ENCODE results near the gene P4HB. TPM values are rescaled to one million over a fixed set of nuclear protein-coding genes. Genes with fewer than 3 reads are reported as not detected.

P4HB gene
- total RNA-seq, 2 donors from 2014 or later: 509 to 2,101 TPM

DNA sequence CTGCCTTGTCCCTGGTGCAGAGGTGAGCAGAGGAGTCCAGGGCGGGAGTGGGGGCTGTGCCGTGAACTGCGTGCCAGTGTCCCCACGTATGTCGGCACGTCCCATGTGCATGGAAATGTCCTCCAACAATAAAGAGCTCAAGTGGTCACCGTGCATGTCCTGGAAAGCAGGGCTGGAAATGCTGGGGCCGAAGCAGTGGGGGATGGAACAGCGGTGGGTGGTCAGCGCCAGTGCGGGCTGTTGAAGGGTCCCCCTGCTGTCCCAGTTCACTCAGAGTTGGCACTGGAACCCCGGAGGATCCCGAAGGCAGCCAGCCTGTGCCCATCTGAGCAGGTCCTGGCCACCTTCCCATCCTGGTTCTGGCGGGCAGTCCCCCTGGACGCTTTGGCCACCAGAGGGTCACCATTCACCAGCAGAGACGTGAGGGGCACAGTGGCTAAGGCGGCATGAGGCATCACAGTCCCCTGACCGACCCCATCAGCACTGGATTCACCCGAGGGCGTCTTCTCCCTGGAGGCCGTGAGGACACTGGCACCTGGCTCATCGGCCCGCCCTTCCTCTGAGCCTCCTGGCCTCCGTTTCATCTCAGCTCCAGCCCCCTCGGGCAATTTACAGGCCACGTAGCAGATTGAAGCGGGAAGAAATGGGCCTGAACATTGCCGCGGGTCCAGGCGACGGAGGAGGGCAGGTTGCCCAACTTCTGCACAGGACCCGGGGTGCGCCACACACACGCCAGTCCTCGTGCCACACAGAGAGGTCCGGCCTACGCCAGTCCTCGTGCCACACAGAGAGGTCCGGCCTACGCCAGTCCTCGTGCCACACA is 46.3 kb downstream of the P4HB start:
- H3K27me3 ChIP-seq (replicated peaks; ENCODE audit: insufficient read depth): no peaks in the 10 kb centered on the region
- intact Hi-C loops (cut with DNase I): no loop called here
- WGBS: 80% methylated on average over 35 of the region's 41 CpGs

DNA sequence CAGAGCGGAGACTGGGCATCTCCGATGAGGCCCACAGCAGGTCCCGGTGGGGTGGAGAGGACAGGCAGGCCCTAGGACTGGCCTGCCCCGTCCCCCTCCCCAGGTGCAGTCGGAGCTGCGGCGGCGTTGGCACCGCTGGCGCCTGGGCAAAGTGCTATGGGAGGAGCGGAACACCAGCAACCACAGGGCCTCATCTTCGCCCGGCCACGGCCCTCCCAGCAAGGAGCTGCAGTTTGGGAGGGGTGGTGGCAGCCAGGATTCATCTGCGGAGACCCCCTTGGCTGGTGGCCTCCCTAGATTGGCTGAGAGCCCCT is 47.0 kb downstream of the P4HB start:
- no peak for DNase-seq (ENCODE audit: low spot score)
- 88% methylated on average over 7 of the region's 15 CpGs for WGBS
- TF ChIP-seq, protein P1, sequence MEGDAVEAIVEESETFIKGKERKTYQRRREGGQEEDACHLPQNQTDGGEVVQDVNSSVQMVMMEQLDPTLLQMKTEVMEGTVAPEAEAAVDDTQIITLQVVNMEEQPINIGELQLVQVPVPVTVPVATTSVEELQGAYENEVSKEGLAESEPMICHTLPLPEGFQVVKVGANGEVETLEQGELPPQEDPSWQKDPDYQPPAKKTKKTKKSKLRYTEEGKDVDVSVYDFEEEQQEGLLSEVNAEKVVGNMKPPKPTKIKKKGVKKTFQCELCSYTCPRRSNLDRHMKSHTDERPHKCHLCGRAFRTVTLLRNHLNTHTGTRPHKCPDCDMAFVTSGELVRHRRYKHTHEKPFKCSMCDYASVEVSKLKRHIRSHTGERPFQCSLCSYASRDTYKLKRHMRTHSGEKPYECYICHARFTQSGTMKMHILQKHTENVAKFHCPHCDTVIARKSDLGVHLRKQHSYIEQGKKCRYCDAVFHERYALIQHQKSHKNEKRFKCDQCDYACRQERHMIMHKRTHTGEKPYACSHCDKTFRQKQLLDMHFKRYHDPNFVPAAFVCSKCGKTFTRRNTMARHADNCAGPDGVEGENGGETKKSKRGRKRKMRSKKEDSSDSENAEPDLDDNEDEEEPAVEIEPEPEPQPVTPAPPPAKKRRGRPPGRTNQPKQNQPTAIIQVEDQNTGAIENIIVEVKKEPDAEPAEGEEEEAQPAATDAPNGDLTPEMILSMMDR (IDR thresholded peaks at IDR 0.05): no peak
- TF ChIP-seq POLR2A (IDR thresholded peaks at IDR 0.05) (no peak), POLR2AphosphoS5 (IDR thresholded peaks at IDR 0.05) (no peak)
- H3K36me3 ChIP-seq: no peaks in the 10 kb centered on the region
- intact Hi-C loops (cut with DNase I): no loop called here
- H3K9me3 ChIP-seq: no peaks in the 10 kb centered on the region
- H3K27ac ChIP-seq: no peak overlapping the region
- H3K4me3 ChIP-seq: no peak overlapping the region
- no peaks in the 10 kb centered on the region for H3K27me3 ChIP-seq (replicated peaks; ENCODE audit: insufficient read depth)
- H3K4me1 ChIP-seq (replicated peaks): no peaks in the 10 kb centered on the region

More for the DNA sequence above, 46.3 kb downstream of the P4HB start:
- TF ChIP-seq, protein P1 (IDR thresholded peaks at IDR 0.05): no peak
- TF ChIP-seq POLR2A (IDR thresholded peaks at IDR 0.05) (no peak), POLR2AphosphoS5 (IDR thresholded peaks at IDR 0.05) (no peak)
- H3K36me3 ChIP-seq: no peaks in the 10 kb centered on the region
- no peaks in the 10 kb centered on the region for H3K9me3 ChIP-seq
- no peak overlapping the region for H3K4me3 ChIP-seq
- H3K4me1 ChIP-seq (replicated peaks): no peaks in the 10 kb centered on the region
- H3K27ac ChIP-seq: no peak overlapping the region
- DNase-seq (ENCODE audit: low spot score): no peak

DNA sequence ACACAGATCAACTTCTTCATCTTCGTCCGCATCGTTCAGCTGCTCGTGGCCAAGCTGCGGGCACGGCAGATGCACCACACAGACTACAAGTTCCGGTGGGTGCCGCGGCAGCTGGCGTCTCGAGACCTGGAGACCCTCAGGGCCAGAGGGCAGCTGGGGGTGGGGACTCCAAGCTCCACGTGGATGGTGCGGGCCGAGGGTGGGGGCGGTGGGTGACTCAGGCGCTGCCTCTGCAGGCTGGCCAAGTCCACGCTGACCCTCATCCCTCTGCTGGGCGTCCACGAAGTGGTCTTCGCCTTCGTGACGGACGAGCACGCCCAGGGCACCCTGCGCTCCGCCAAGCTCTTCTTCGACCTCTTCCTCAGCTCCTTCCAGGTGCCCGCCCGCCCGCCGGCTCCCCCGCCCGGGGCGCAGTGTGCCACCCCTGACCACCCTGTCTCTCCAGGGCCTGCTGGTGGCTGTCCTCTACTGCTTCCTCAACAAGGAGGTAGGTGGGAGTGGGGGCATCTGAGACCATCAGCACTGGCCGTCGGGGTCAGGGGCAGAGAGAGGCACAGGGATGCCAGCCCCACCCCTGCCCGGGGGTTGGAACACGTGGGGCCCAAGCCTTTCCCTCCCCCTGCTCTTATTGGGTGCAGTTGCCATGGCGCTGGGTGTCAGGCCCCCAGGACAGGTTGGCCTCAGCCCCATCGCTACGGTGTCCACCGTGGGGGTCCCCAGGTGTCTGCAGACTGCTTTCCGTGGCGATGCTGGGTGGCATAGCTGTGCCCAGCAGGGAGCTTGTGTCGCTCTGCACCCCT is 47.6 kb downstream of the P4HB start:
- intact Hi-C loops (cut with DNase I): no loop called here
- DNase-seq (ENCODE audit: low spot score): no peak
- 90% methylated on average over 35 of the region's 45 CpGs for WGBS
- no peak overlapping the region for H3K27ac ChIP-seq
- no peaks in the 10 kb centered on the region for H3K36me3 ChIP-seq
- TF ChIP-seq, protein P1 (IDR thresholded peaks at IDR 0.05): no peak
- TF ChIP-seq POLR2AphosphoS5 (IDR thresholded peaks at IDR 0.05) (no peak), POLR2A (IDR thresholded peaks at IDR 0.05) (no peak)
- H3K9me3 ChIP-seq: no peaks in the 10 kb centered on the region
- H3K27me3 ChIP-seq (replicated peaks; ENCODE audit: insufficient read depth): no peaks in the 10 kb centered on the region
- H3K4me1 ChIP-seq (replicated peaks): no peaks in the 10 kb centered on the region
- H3K4me3 ChIP-seq: no peak overlapping the region

DNA sequence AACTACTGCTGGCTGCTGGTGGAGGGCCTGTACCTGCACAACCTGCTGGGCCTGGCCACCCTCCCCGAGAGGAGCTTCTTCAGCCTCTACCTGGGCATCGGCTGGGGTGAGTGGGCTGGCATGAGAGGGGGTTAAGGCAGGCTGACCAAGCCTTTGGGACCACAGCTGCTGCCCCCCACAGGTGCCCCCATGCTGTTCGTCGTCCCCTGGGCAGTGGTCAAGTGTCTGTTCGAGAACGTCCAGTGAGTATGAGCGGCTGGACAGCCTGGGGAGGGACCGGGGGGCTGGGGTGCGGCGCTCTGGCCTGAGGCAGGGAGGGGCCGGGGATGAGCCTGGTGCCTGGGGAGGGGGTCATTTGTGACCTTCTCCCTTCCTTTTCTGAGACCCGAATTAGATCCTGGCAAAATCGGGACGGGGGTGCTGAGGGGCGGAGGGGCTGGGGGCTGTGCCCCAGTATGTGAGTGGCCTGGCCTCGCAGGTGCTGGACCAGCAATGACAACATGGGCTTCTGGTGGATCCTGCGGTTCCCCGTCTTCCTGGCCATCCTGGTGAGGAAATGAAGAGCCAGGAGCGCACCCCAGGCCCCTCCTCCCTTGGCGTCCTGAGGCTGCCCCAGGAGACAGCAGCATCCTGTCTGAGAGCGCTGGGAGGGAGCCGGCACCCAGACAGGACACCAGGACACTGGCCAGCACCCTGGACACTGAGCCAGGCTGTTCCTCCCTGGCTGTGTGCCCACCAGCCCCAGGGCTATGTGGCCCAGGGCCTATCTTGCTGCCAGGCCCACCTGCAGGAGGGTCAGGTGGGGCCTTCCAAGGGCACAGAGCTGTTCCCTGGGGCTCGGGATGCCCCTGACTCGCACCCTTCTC is 48.4 kb downstream of the P4HB start:
- no peaks in the 10 kb centered on the region for H3K4me1 ChIP-seq (replicated peaks)
- no peak overlapping the region for H3K27ac ChIP-seq
- no peaks in the 10 kb centered on the region for H3K27me3 ChIP-seq (replicated peaks; ENCODE audit: insufficient read depth)
- intact Hi-C loops (cut with DNase I): no loop called here
- no peak overlapping the region for H3K4me3 ChIP-seq
- H3K36me3 ChIP-seq: no peaks in the 10 kb centered on the region
- 80% methylated on average over 22 of the region's 24 CpGs for WGBS
- no peak for TF ChIP-seq POLR2AphosphoS5 (IDR thresholded peaks at IDR 0.05)
- TF ChIP-seq POLR2A (IDR thresholded peaks at IDR 0.05): no peak
- TF ChIP-seq, protein P1 (IDR thresholded peaks at IDR 0.05): no peak
- H3K9me3 ChIP-seq: no peaks in the 10 kb centered on the region
- no peak for DNase-seq (ENCODE audit: low spot score)
